Uterus (tissue), 2 donors: ENCODE results near the gene TAF10.

Experiments
- CTCF ChIP-seq, 4 experiments: fragments of 200-600 bp in 2 of 4; fragments of 450-650 bp in 2 of 4; sonication (generic) in 2 of 4; IDR thresholded peaks; one replicate each; pipeline ENCODE4 v1.5.1; 2016 to 2019; ENCODE audit warnings: antibody characterized with exemption in 4 of 4, mild to moderate bottlenecking in 2 of 4, moderate library complexity in 1 of 4
- POLR2A ChIP-seq, 2 donors: fragments of 450-650 bp; IDR thresholded peaks; one replicate each; pipeline ENCODE4 v1.6.1; 2016; ENCODE audit warnings: antibody characterized with exemption in 2 of 2, mild to moderate bottlenecking in 1 of 2, moderate library complexity in 1 of 2

- TF ChIP-seq CTCF (IDR thresholded peaks at IDR 0.05) = no peak
- no peak for TF ChIP-seq POLR2A (IDR thresholded peaks at IDR 0.05)
Observed at GRCh38 chr11:6616596-6617250, 4.7 kb upstream of the TAF10 start.
